HUDEP-2 (cell line): ENCODE measurements around the gene DPP3.

ENCODE experiments used
- DNase-seq, 76 experiments: peaks; one replicate each; lab custom pipeline; 2025; ENCODE audit not compliant: unreplicated experiment in 76 of 76; lab: John Stamatoyannopoulos, UW

Gene DPP3

DNA sequence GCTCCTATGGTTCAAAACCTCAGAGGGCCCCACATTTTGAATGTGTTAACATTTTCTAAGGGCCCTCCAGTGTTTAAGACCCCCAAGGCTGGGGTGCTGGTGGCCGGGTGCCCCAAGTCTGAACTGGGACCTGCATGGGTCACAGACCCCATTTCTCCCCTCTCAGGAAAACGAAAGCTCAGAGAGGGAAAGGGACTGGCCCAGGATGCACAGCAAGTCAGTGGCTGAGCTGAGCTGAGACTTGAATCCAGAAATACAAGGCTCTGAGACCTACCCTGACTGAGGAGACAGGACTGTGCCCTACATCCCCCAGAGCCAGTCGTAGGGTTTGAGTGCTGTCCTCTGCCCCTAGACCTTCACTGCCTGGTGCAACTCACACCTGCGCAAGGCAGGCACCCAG is 70.7 kb downstream of the DPP3 start:
- DNase-seq, result no peak

GRCh38 chr11:66554602-66555001 is 74.4 kb downstream of the DPP3 start:
- no peak for DNase-seq

- DNase-seq, result no peak
These were observed 75.2 kb downstream of the DPP3 start for GRCh38 chr11:66555416-66555815.

DNA sequence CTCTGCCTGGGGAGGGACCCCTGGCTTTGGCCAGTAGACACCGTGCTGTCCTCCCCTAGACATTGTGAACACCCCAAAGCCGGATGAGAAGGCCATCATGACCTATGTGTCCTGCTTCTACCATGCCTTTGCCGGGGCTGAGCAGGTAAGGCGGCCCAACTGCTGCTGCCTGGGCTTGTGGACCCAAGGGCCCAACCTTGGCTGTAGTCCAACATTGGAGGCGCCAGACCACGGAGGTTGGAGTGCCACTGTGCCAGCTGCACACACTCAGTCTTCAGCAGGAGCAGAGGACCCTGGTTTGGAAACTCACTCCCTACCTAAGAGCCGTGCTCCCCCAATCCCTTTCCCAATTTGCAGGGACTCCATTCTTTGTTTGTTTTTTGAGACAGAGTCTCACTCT is 75.9 kb downstream of the DPP3 start:
- DNase-seq, result no peak

GRCh38 chr11:66557733-66558326 is 77.6 kb downstream of the DPP3 start:
- no peak for DNase-seq
